Peyer's patch (tissue), 4 donors: ENCODE data around the gene SMIM43. TPM values are rescaled to one million over a fixed set of nuclear protein-coding genes. Genes with fewer than 3 reads are reported as not detected.

Source experiments
- DNase-seq, 3 donors: peaks; one replicate each; pipeline ENCODE4 v3.0.0-alpha.2; 2017 to 2019
- H3K27ac ChIP-seq, 4 donors: fragments of 200-600 bp; sonication (generic); one replicate each; pipeline ENCODE4 v1.5.1; 2016 to 2019
- H3K27me3 ChIP-seq, 2 donors: fragments of 200-600 bp; sonication (generic); one replicate each; pipeline ENCODE4 v1.5.1; 2019
- H3K36me3 ChIP-seq, 3 donors: fragments of 200-600 bp; sonication (generic); one replicate each; pipeline ENCODE4 v1.5.1; 2016 to 2019
- H3K4me1 ChIP-seq, 4 donors: fragments of 200-600 bp; sonication (generic); one replicate each; pipeline ENCODE4 v1.5.1; 2016 to 2019
- H3K4me3 ChIP-seq, 4 donors: fragments of 200-600 bp; sonication (generic); 1 replicate in 3 of 4; 2 replicates in 1 of 4; pipeline ENCODE4 v1.5.1; 2016 to 2019; ENCODE audit warnings: mild to moderate bottlenecking in 1 of 4
- H3K9me3 ChIP-seq, 4 donors: fragments of 200-600 bp; sonication (generic); one replicate each; pipeline ENCODE4 v1.5.1; 2016 to 2019; ENCODE audit warnings: mild to moderate bottlenecking in 1 of 4
- CTCF ChIP-seq, 6 experiments: fragments of 450-650 bp in 4 of 6; fragments of 200-600 bp in 2 of 6; sonication (generic) in 1 of 6; IDR thresholded peaks; one replicate each; pipeline ENCODE4 v1.5.1; 2017 to 2019; ENCODE audit warnings: antibody characterized with exemption in 6 of 6, mild to moderate bottlenecking in 3 of 6, moderate library complexity in 1 of 6
- POLR2A ChIP-seq, 2 donors: fragments of 450-650 bp; IDR thresholded peaks; one replicate each; pipeline ENCODE4 v1.5.1; 2017; ENCODE audit warnings: antibody characterized with exemption in 2 of 2, mild to moderate bottlenecking in 2 of 2, moderate library complexity in 2 of 2
- total RNA-seq, 4 donors: library from RNA; depleted of rRNA; stranded (reverse); fragments of >200 nt; gene quantifications; one replicate each; pipeline ENCODE4 v1.1.0, GENCODE V29; 2016

The SMIM43 gene
- total RNA-seq, 4 donors from 2014 or later, result not detected

- TF ChIP-seq CTCF (IDR thresholded peaks at IDR 0.05) (no peak), POLR2A (IDR thresholded peaks at IDR 0.05) (no peak)
- no peak for DNase-seq
- Histone ChIP-seq H3K27me3 (no peaks in the 10 kb centered on the region), H3K4me3 (no peak overlapping the region), H3K27ac (no peak overlapping the region), H3K36me3 (no peaks in the 10 kb centered on the region), H3K4me1 (no peaks in the 10 kb centered on the region), H3K9me3 (no peaks in the 10 kb centered on the region)
Measured at GRCh38 chr4:121794505-121795188, 29.7 kb upstream of the SMIM43 start.

GRCh38 chr4:121792966-121793365 lies 28.0 kb upstream of the SMIM43 start:
- no peaks in the 10 kb centered on the region for H3K4me1 ChIP-seq
- no peaks in the 10 kb centered on the region for H3K36me3 ChIP-seq
- no peaks in the 10 kb centered on the region for H3K9me3 ChIP-seq
- no peaks in the 10 kb centered on the region for H3K27me3 ChIP-seq
- H3K27ac ChIP-seq, result no peak overlapping the region
- TF ChIP-seq CTCF (IDR thresholded peaks at IDR 0.05) (no peak), POLR2A (IDR thresholded peaks at IDR 0.05) (no peak)
- no peak overlapping the region for H3K4me3 ChIP-seq
- no peak for DNase-seq

GRCh38 chr4:121791481-121791880 lies 26.5 kb upstream of the SMIM43 start:
- Histone ChIP-seq H3K27me3 (no peaks in the 10 kb centered on the region), H3K4me1 (no peaks in the 10 kb centered on the region), H3K36me3 (no peaks in the 10 kb centered on the region), H3K4me3 (no peak overlapping the region), H3K9me3 (no peaks in the 10 kb centered on the region), H3K27ac (no peak overlapping the region)
- TF ChIP-seq POLR2A (IDR thresholded peaks at IDR 0.05) (no peak), CTCF (IDR thresholded peaks at IDR 0.05) (no peak)
- no peak for DNase-seq

- no peak for TF ChIP-seq POLR2A (IDR thresholded peaks at IDR 0.05)
- TF ChIP-seq CTCF (IDR thresholded peaks at IDR 0.05), result no peak
- no peak overlapping the region for H3K27ac ChIP-seq
- DNase-seq, result no peak
Measured at GRCh38 chr4:121790976-121791375, 26.0 kb upstream of the SMIM43 start.

GRCh38 chr4:121789960-121790829 lies 25.2 kb upstream of the SMIM43 start:
- Histone ChIP-seq H3K4me3 (no peak overlapping the region), H3K4me1 (no peaks in the 10 kb centered on the region), H3K36me3 (no peaks in the 10 kb centered on the region), H3K9me3 (no peaks in the 10 kb centered on the region), H3K27ac (no peak overlapping the region), H3K27me3 (no peaks in the 10 kb centered on the region)
- DNase-seq, result no peak
- TF ChIP-seq POLR2A (IDR thresholded peaks at IDR 0.05) (no peak), CTCF (IDR thresholded peaks at IDR 0.05) (no peak)

More at GRCh38 chr4:121790976-121791375, 26.0 kb upstream of the SMIM43 start:
- no peaks in the 10 kb centered on the region for H3K36me3 ChIP-seq
- H3K27me3 ChIP-seq, result no peaks in the 10 kb centered on the region
- no peak overlapping the region for H3K4me3 ChIP-seq
- H3K9me3 ChIP-seq, result no peaks in the 10 kb centered on the region
- no peaks in the 10 kb centered on the region for H3K4me1 ChIP-seq
